ENCODE data around the gene ZNF646.

GRCh38 chr16:31090540-31090939, 16.3 kb downstream of the ZNF646 start:
- no peak for TF ChIP-seq CTCF (IDR thresholded peaks at IDR 0.05)
- TF ChIP-seq POLR2A (IDR thresholded peaks at IDR 0.05) = no peak

Measured in upper lobe of left lung (tissue), 4 donors.